Naive thymus-derived CD4-positive, alpha-beta T cell (primary cell): ENCODE data around the gene FUT7. TPM values are rescaled to one million over a fixed set of nuclear protein-coding genes. Genes with fewer than 3 reads are reported as not detected.

Experiments used
- ATAC-seq: fragments of 150-1000 bp; cut with Tn5 transposase; 2 replicates; pipeline ENCODE4 v1.10.0; 2021; ENCODE audit warnings: mild to moderate bottlenecking, moderate library complexity
- CTCF ChIA-PET: fragments of 350-600 bp; sonication (Branson Sonifier 250); formaldehyde crosslinking; loops from one replicate; lab custom pipeline; 2021; ENCODE audit warnings: antibody characterized with exemption; lab: Charles Lee
- POLR2A ChIA-PET: fragments of 350-600 bp; sonication (Branson Sonifier 250); formaldehyde crosslinking; loops from one replicate; lab custom pipeline; 2021; ENCODE audit warnings: antibody characterized with exemption, inconsistent platforms; lab: Charles Lee
- DNase-seq, 9 donors: peaks; one replicate each; pipeline versions ENCODE4 v3.0.0 to v3.0.0-alpha.2; 2020 to 2022; ENCODE audit warnings: mixed read lengths in 1 of 9
- H3K27ac ChIP-seq: one replicate; pipeline ENCODE4 v1.7.0; 2013; ENCODE audit warnings: mild to moderate bottlenecking, low read depth, low read length, moderate library complexity
- H3K27me3 ChIP-seq, 2 donors: one replicate each; pipeline ENCODE4 v1.7.0; 2013; ENCODE audit warnings: low read length in 2 of 2, mild to moderate bottlenecking in 2 of 2, moderate library complexity in 2 of 2; ENCODE audit not compliant: control insufficient read depth in 2 of 2, insufficient read depth in 2 of 2
- H3K36me3 ChIP-seq, 3 experiments: 1 replicate in 2 of 3; 2 replicates in 1 of 3; pipeline ENCODE4 v1.7.0; 2013; ENCODE audit warnings: low read length in 3 of 3, mild to moderate bottlenecking in 3 of 3, moderate library complexity in 1 of 3; ENCODE audit not compliant: insufficient read depth in 3 of 3, control insufficient read depth in 2 of 3
- H3K4me1 ChIP-seq, 2 donors: one replicate each; pipeline ENCODE4 v1.7.0; 2013; ENCODE audit warnings: low read length in 2 of 2, mild to moderate bottlenecking in 2 of 2, moderate library complexity in 1 of 2; ENCODE audit not compliant: control insufficient read depth in 2 of 2, insufficient read depth in 2 of 2
- H3K4me3 ChIP-seq: 2 replicates; pipeline ENCODE4 v1.7.0; 2013; ENCODE audit warnings: mild to moderate bottlenecking, low read length
- H3K9me3 ChIP-seq, 3 experiments: 1 replicate in 2 of 3; 2 replicates in 1 of 3; pipeline ENCODE4 v1.7.0; 2013; ENCODE audit warnings: low read length in 3 of 3; ENCODE audit not compliant: control insufficient read depth in 2 of 3
- H3K27ac Mint-ChIP-seq, 9 donors: one replicate each; pipeline ENCODE4 v1.8.0; 2020 to 2022; ENCODE audit warnings: mixed read lengths in 9 of 9, mild to moderate bottlenecking in 8 of 9, moderate library complexity in 5 of 9, inconsistent platforms in 2 of 9
- H3K27me3 Mint-ChIP-seq, 5 donors: one replicate each; pipeline ENCODE4 v1.8.0; 2021 to 2022; ENCODE audit warnings: mixed read lengths in 5 of 5, mild to moderate bottlenecking in 1 of 5
- H3K36me3 Mint-ChIP-seq, 5 donors: one replicate each; pipeline ENCODE4 v1.8.0; 2020 to 2022; ENCODE audit warnings: mixed read lengths in 5 of 5, mild to moderate bottlenecking in 3 of 5, inconsistent platforms in 1 of 5
- H3K4me1 Mint-ChIP-seq, 7 donors: one replicate each; pipeline ENCODE4 v1.8.0; 2020 to 2022; ENCODE audit warnings: mixed read lengths in 7 of 7, mild to moderate bottlenecking in 3 of 7, inconsistent platforms in 1 of 7
- H3K4me3 Mint-ChIP-seq, 10 donors: one replicate each; pipeline ENCODE4 v1.8.0; 2020 to 2022; ENCODE audit warnings: mild to moderate bottlenecking in 10 of 10, mixed read lengths in 10 of 10, moderate library complexity in 6 of 10, inconsistent platforms in 2 of 10
- H3K9me3 Mint-ChIP-seq, 11 donors: one replicate each; pipeline ENCODE4 v1.8.0; 2020 to 2022; ENCODE audit warnings: mixed read lengths in 11 of 11, mild to moderate bottlenecking in 4 of 11, inconsistent platforms in 1 of 11, moderate library complexity in 1 of 11
- intact Hi-C, 2 donors: fragments of 100-400 bp; cut with micrococcal nuclease; formaldehyde crosslinking; loops; one replicate each; pipeline ENCODE4 v1.15.1; 2023
- polyA plus RNA-seq, 2 donors: library from polyadenylated mRNA; unstranded; fragments of 300-500 nt; fragmentation: Illumina TruSeq; gene quantifications; one replicate each; pipeline ENCODE4 v1.2.3, GENCODE V29; 2021
- total RNA-seq, 6 experiments: library from RNA in 5 of 6; stranded (reverse) in 5 of 6; gene quantifications; 1 replicate in 5 of 6; 2 replicates in 1 of 6; pipeline ENCODE4 v1.2.3 and lab custom pipeline; 2021 to 2026

The FUT7 gene
- total and polyA plus RNA-seq, 7 experiments from 2014 or later, result 0.06 to 4.6 (median 0.32) TPM; not detected in 1

DNA sequence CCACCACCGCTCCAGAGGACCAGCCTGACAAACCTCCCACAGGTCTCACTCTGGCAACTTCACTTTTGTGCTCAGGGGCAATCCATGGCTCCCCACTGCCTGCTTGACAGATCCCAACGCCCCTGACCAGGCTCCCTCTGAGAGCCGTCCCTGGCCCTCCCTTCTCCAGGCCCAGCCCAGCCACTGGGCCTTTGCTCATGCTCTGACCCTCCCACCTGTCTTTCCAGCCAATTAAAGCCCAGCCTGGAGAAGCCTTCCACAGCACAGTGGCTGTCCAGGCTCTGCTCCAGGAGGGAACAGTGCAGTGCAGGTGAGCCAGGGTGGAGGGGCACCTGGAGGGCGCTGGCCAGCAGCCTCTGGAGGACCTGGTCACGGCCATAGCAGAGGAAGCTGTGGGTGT is 18.7 kb upstream of the FUT7 start:
- no peak overlapping the region for H3K27ac Mint-ChIP-seq
- ATAC-seq (no peak), DNase-seq (no peak)
- no peaks in the 10 kb centered on the region for H3K36me3 Mint-ChIP-seq
- ChIA-PET CTCF (no interaction called here), POLR2A (no interaction called here)
- Histone ChIP-seq H3K36me3 (no peaks in the 10 kb centered on the region), H3K4me1 (peaks cover 4 to 18% of the 10 kb centered on the region in 2 donors), H3K27ac (no peak overlapping the region), H3K4me3 (no peak overlapping the region), H3K9me3 (no peaks in the 10 kb centered on the region), H3K27me3 (peaks cover 9 to 41% of the 10 kb centered on the region in 2 donors)
- H3K9me3 Mint-ChIP-seq, result no peaks in the 10 kb centered on the region
- peaks cover 9 to 51% (median 27%) of the 10 kb centered on the region in 5 donors for H3K27me3 Mint-ChIP-seq
- H3K4me3 Mint-ChIP-seq, result no peak overlapping the region
- peaks cover 0 to 5% (median 4%) of the 10 kb centered on the region in 7 donors for H3K4me1 Mint-ChIP-seq
- intact Hi-C loops, result no loop called here

DNA sequence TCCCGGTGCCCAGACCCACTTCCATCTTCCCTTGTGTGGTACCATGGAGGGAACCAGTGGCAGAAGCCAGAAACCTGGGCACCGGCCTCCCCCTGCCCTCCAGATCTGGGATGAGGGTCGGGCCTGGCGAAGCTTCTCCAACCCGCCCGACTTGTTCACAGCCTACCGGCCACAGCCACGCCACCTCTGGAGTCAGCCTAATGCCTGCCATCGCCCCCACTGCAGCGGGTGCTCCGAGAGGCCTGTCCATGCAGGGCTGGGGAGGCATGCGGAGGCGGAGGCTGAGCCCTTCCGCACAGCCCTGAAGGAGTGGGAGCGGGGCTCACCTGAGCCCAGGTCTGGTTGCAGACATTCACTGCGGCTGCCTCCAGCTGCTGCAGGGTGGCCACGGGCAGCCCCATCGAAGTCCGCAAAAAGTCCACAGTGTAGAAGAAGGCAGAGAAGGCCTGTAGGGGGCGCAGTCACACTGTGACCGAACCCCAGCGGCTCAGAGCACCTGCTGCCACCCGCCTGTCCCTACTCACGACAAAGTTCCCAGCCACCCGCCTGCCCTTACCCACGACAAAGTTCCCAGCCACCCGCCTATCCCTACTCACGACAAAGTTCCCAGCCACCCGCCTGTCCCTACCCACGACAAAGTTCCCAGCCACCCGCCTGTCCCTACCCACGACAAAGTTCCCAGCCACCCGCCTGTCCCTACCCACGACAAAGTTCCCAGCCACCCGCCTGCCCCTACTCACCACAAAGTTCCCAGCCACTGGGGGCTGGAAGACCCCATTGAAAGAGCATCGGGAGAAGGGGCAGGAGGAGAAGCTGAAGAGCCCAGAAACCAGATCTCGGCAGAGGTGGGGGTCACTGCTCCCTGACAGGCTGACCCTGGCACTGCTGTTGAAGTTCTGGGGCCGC is 17.9 kb upstream of the FUT7 start:
- Histone ChIP-seq H3K27me3 (peaks cover 9 to 41% of the 10 kb centered on the region in 2 donors), H3K27ac (no peak overlapping the region), H3K4me1 (peaks cover 7 to 24% of the 10 kb centered on the region in 2 donors), H3K36me3 (no peaks in the 10 kb centered on the region), H3K4me3 (no peak overlapping the region), H3K9me3 (no peaks in the 10 kb centered on the region)
- ChIA-PET POLR2A (no interaction called here), CTCF (interaction anchor here (1.0 kb wide), 1 partner anchor 243 kb away, joined by 3 read pairs; no protein-coding TSS in a partner anchor)
- peaks cover 12 to 53% (median 31%) of the 10 kb centered on the region in 5 donors for H3K27me3 Mint-ChIP-seq
- ATAC-seq (peak; percentile 40), DNase-seq (peak in 3 of 9 donors; percentile 39 to 57 (median 45))
- peak overlapping the region in 1 of 9 donors; percentile 46 for H3K27ac Mint-ChIP-seq
- H3K36me3 Mint-ChIP-seq, result no peaks in the 10 kb centered on the region
- no peaks in the 10 kb centered on the region for H3K9me3 Mint-ChIP-seq
- intact Hi-C loops, result loop anchor here in 1 of 2 donors (5.0 kb wide), 2 partner anchors 188 to 202 kb away; partner anchors contain the start of gene PHPT1
- H3K4me3 Mint-ChIP-seq, result peak overlapping the region in 1 of 10 donors; percentile 39
- peaks cover 0 to 9% (median 7%) of the 10 kb centered on the region in 7 donors for H3K4me1 Mint-ChIP-seq

GRCh38 chr9:137048655-137049543 is 17.0 kb upstream of the FUT7 start:
- H3K9me3 ChIP-seq, result no peaks in the 10 kb centered on the region
- no peak overlapping the region for H3K4me3 ChIP-seq
- Mint-ChIP-seq H3K36me3 (no peaks in the 10 kb centered on the region), H3K4me1 (peaks cover 0 to 11% (median 9%) of the 10 kb centered on the region in 7 donors), H3K9me3 (no peaks in the 10 kb centered on the region), H3K27me3 (peaks cover 15 to 56% (median 34%) of the 10 kb centered on the region in 5 donors), H3K27ac (no peak overlapping the region), H3K4me3 (no peak overlapping the region)
- POLR2A ChIA-PET, result no interaction called here
- no peak overlapping the region for H3K27ac ChIP-seq
- H3K4me1 ChIP-seq, result peaks cover 8 to 33% of the 10 kb centered on the region in 2 donors
- DNase-seq, result no peak
- CTCF ChIA-PET, result interaction anchor here (1.0 kb wide), 1 partner anchor 242 kb away, joined by 3 read pairs; no protein-coding TSS in a partner anchor
- ATAC-seq, result no peak
- no peaks in the 10 kb centered on the region for H3K36me3 ChIP-seq
- peaks cover 9 to 47% of the 10 kb centered on the region in 2 donors for H3K27me3 ChIP-seq
- intact Hi-C loops, result loop anchor here in 1 of 2 donors (5.0 kb wide), 2 partner anchors 188 to 202 kb away; partner anchors contain the start of gene PHPT1

DNA sequence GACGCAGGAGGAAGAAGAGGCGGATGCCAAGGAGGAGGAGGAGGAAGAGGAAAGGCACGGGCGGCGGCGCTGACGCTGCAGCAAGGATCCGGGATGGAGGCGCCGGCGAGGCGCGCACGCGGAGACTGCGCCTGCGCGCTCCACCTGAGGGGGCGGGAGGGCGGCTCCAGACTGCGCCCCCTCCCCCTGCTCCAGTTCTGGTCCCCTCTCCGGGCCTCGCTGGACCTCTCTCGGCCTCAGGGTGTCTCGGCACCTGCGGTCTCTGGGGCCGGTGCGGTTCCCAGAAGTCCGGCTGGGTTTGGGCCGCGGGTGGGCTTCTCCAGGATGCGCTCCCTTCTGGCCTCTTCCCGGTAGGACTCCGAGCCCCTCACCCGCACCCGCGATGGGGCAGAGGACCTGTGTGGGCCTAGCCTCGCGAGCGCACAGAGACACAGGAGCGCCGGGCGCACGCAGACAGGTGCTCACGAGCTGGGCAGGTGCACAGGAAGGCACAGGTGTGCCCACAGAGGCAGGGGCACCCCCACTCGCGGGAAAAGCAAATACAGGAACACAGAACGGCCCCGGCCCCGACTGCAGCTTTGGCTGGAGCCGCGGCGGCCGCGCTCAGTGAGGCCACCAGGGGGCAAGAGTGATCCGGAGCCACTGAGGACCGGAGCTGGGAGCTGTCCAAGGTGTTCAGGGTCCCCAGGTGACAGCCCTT is 14.3 kb upstream of the FUT7 start, which contains the start of gene NPDC1:
Gene NPDC1 (minus strand): TSS at position 90 of the 700 bp plus-strand sequence. CDS start 188 bp downstream, outside the sequence.
- peak within 1 kb of the TSS; percentile 29 to 79 (median 59) for H3K4me3 Mint-ChIP-seq
- H3K9me3 Mint-ChIP-seq, result no peaks in the 10 kb centered on the region
- Histone ChIP-seq H3K9me3 (no peaks in the 10 kb centered on the region), H3K27me3 (peaks cover 9 to 35% of the 10 kb centered on the region in 2 donors), H3K27ac (no peak within 1 kb of the TSS), H3K36me3 (no peaks in the 10 kb centered on the region), H3K4me3 (peak within 1 kb of the TSS; percentile 46), H3K4me1 (peaks cover 9 to 25% of the 10 kb centered on the region in 2 donors)
- H3K27ac Mint-ChIP-seq, result no peak within 1 kb of the TSS
- ChIA-PET POLR2A (interaction anchor here (0.6 to 1.3 kb wide), 6 partner anchors 13 to 231 kb away, joined by 3 to 6 read pairs (median 4); partner anchors contain the start of genes MAN1B1 and RNF224), CTCF (interaction anchor here (0.5 to 1.8 kb wide), 20 partner anchors 9 to 317 kb away, joined by 3 to 15 read pairs (median 4); partner anchors contain the start of gene RNF224)
- DNase-seq (peak; percentile 55 to 86 (median 66)), ATAC-seq (peak; percentile 92)
- H3K36me3 Mint-ChIP-seq, result no peaks in the 10 kb centered on the region
- H3K27me3 Mint-ChIP-seq, result peaks cover 15 to 46% (median 34%) of the 10 kb centered on the region in 5 donors
- intact Hi-C loops, result loop anchor here (1.0 to 5.0 kb wide), 5 partner anchors 21 to 199 kb away; partner anchors contain the start of genes PHPT1 (in 1 of the 2) and RNF224 (in 1 of the 2)
- peaks cover 0 to 11% (median 9%) of the 10 kb centered on the region in 7 donors for H3K4me1 Mint-ChIP-seq

GRCh38 chr9:137045294-137046087 is 13.6 kb upstream of the FUT7 start:
- H3K9me3 Mint-ChIP-seq, result no peaks in the 10 kb centered on the region
- ChIA-PET CTCF (interaction anchor here (0.8 kb wide), 1 partner anchor 10 kb away, joined by 5 read pairs; no protein-coding TSS in a partner anchor), POLR2A (no interaction called here)
- H3K4me1 Mint-ChIP-seq, result peaks cover 0 to 11% (median 9%) of the 10 kb centered on the region in 7 donors
- Histone ChIP-seq H3K4me3 (peak overlapping the region; percentile 46), H3K27ac (no peak overlapping the region), H3K27me3 (peaks cover 9 to 35% of the 10 kb centered on the region in 2 donors), H3K4me1 (peaks cover 9 to 25% of the 10 kb centered on the region in 2 donors), H3K9me3 (no peaks in the 10 kb centered on the region), H3K36me3 (no peaks in the 10 kb centered on the region)
- no peaks in the 10 kb centered on the region for H3K36me3 Mint-ChIP-seq
- DNase-seq (peak in 1 of 9 donors; percentile 49), ATAC-seq (peak; percentile 6)
- peaks cover 15 to 42% (median 34%) of the 10 kb centered on the region in 5 donors for H3K27me3 Mint-ChIP-seq
- H3K27ac Mint-ChIP-seq, result no peak overlapping the region
- H3K4me3 Mint-ChIP-seq, result peak overlapping the region in 9 of 10 donors; percentile 18 to 79 (median 57)
- intact Hi-C loops, result loop anchor here (1.0 to 5.0 kb wide), 5 partner anchors 22 to 198 kb away; partner anchors contain the start of genes PHPT1 (in 1 of the 2) and RNF224 (in 1 of the 2)
